ENCODE results near the gene COL25A1.
"Not testable (repeated sequence)": the region's sequence is repeated elsewhere in the genome, so short reads cannot be mapped to it uniquely, and the experiment has no call there.

Gene COL25A1

DNA sequence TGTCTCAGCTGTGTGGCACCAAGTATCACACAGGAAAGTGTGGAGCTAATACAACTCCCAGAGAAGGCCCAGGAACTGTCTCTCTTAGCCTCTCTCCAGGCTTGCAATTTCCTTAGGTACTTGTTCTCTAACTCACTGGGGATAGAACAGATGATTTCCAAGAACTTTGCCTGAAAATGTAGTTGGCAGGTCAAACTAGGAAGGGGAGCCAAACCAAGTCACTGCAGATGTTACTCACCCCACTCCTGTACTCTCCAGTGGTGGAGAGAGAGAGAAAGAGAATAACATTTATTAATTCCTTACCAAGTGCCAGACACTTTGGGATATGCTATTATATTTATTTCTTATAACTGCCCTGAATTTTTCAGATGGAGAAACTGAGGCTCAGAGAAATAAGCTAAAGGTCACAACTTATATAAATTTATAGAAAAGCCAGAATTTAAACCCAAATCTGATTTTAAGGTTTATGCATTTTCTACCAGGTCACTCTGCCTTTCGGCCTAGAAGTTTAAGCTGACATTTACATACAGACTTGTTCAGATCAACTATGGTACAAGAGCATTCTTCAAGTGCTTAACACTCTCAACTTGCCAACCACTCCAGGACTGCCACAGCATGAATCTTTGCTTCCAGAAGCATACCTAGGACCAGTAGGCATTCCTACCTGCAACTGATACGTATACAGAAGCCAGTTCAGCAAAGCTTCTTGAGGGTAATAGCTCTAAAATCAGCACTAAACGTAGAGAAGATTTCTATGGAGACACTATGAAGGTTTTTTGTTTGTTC, 291.0 kb downstream of the COL25A1 start:
- peak; percentile 27 for DNase-seq (ENCODE audit: low spot score)

DNA sequence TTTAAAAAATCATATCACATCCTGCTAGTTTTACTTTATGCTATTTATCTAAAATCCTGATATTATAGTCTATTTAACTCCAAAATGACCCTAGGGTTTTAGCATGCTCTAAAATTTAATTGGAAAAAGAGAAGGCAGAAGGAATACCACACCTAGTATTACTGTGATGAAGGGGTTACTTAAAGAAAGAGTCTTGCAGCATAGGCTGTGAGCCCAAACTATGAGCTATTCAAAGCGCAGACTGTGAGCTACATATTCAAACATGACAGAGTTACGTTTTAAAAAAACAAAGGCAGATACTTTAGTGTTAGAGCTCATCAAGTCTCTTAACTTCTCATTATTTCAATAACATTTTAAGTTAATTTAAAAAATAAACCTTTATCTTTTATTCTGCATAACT, 291.9 kb downstream of the COL25A1 start:
- DNase-seq (ENCODE audit: low spot score) = no peak

DNA sequence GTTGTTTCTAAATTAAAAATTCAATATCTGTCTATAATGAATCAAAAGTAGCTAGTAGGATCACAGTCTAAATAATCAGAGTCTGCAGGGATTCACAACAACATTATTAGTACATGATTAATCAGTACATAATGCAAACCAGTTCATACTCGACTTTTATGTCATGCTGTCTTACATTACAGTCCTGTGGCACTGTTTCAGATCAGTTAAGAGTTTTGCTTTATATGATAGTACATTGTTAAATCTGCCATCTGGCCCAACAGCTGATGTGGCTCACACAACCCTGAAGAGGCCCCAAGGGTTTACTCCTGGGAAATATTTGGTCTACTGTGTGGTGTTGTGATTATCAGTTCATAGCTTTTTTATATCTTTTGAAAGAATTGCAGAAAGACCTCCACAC, 292.5 kb downstream of the COL25A1 start:
- peak; percentile 39 for DNase-seq (ENCODE audit: low spot score)

DNA sequence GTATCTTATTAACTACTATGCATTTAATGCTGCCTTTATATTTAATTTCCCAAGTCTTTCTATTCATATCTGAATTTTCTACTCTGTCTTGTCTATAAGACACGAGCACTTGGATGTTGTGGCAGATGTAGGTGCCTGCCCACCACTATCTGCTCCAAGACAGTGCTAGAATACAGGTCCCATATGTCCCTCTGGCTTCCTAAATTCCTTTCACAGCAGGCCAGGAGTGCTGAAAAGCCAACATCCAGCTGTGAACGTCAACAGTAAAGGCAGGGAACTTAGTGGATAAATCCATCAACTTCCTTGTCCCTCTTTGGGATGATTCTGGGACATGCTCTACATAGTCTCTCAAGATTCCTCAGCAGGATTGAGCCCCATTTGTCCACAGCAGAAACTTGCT, 294.5 kb downstream of the COL25A1 start:
- DNase-seq (ENCODE audit: low spot score) = no peak

DNA sequence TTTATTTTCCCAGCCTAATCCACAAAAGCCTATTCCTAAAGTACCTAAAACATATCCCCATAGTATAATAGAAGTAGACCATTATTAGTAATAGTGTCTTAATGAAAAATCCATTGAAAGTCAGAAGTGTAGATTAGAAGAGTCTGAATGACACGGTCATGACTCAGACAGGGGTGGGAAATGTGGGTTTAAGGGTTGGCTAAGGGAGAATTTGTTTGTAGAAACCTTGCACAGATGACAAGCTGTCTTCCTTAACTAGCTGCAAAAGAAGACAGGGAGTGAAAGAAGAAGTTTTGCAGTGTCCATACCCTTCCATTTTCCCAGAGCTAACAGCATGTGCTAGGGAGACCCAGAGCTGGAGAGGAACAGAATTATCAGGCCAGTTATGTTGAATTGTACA, 296.9 kb downstream of the COL25A1 start:
- peak; percentile 23 for DNase-seq (ENCODE audit: low spot score)

DNA sequence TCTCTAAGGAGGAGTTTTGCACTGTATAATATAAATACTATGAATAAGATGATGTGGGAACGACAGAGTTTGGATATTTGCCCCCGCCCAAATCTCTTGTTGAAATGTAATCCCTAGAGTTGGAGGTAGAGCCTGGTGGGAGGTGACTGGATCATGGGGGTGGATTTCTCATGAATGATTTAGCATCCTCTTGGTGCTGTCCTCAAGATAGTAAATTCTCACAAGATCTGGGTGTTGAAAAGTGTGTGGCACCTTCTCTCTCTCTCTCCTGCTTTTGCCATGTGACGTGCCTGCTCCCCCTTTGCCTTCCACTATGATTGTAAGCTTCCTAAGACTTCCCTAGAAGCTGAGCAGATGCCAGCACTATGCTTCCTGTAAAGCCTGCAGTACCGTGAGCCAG, 298.0 kb downstream of the COL25A1 start:
- DNase-seq (ENCODE audit: low spot score) = no peak

DNA sequence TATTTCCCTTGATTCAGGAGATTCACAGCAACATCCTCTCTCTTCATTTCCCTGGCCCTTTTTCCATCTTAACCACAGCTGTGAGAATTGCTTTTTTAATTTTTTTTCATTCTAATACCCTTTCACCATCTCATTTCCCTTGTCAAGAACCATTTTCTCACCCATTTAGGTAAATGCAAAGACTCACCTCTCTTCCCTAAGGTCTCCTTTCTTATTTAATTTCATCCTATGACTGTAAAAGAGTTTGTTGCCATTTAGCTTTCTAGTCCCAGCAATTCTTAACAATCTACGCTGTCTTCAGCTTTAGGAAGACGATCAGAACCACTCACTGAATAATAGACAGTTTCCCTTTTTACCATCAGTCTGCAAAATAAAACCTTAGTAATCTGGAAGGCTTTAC, 298.5 kb downstream of the COL25A1 start:
- no peak for DNase-seq (ENCODE audit: low spot score)

DNA sequence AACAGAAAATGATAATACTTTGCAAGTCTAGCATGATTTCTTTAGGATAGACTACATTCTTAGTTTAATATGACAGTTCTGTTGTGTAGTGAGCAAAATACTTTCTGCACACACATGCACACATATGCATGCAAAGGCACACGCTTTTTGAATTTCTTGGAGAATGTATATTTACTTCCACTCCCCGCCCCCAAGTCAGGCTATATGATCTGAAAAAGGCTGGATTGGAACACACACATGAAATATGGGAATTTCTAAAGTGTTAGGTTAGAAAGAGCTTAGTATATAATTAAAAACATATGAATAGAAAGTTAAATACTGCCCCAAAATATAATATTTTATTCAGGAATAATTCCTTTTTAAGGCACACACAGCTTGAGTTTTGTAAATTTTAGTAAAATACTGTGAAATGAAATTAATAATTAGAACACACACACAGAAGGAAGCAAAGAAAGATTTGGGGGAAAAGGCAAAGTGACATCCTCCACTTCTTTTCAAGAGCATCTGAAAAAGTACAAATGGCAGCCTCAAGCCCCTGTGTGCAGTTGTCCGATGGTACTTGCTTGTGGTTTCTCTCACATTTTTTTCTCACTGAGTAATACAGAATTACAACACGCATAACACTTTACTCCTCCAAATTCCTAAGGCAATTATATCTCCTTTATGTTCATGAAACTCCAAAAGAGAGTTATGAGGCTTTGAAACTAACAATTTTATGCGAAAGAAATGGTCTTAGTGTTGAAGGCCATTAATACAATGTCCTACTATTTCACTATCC, 310.7 kb downstream of the COL25A1 start:
- peak; percentile 78 for DNase-seq (ENCODE audit: low spot score)

DNA sequence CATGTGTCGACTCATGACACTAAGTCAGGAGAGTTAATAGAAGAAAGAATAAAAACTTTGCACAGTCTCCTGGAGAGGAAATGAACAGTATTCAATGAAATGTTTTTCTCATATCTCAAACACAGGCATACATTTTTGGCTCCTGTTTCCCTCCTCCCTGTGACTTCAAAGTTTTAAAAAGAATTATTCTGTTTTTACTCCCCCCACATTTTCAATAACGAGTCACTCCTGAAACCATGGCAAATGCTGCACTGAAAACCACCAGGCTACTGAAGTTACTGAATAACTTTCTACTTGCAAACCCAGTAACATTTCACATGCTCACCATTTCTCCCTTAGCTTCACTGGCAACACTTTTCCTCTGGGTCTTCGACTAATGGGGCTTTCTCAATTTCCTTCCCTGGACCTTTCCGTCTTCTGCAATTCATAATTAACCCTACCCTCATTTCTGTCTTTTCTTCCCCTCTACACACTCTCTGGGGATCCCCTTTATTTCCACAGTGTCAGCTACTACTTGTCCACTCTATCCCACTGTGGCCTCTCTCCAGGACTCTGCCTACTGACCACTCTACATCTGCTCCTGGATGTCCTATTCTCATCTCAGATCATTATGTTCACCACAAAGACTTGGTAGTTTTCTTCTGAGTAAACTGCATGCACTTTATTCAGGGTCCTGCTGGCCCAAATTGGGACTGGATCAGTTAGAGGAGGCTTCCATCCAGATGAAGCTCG, 313.8 kb downstream of the COL25A1 start:
- peak; percentile 12 for DNase-seq (ENCODE audit: low spot score)

DNA sequence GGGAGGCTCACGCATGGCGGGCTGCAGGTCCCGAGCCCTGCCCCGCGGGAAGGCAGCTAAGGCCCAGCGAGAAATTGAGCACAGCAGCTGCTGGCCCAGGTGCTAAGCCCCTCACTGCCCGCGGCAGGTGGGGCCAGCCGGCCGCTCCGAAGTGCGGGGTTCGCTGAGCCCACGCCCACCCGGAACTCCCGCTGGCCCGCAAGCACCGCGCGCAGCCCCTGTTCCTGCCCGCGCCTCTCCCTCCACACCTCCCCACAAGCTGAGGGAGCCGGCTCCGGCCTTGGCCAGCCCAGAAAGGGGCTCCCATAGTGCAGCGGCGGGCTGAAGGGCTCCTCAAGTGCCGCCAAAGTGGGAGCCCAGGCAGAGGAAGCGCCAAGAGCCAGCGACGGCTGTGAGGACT, 318.0 kb downstream of the COL25A1 start:
- DNase-seq (ENCODE audit: low spot score) = not testable (repeated sequence)

DNA sequence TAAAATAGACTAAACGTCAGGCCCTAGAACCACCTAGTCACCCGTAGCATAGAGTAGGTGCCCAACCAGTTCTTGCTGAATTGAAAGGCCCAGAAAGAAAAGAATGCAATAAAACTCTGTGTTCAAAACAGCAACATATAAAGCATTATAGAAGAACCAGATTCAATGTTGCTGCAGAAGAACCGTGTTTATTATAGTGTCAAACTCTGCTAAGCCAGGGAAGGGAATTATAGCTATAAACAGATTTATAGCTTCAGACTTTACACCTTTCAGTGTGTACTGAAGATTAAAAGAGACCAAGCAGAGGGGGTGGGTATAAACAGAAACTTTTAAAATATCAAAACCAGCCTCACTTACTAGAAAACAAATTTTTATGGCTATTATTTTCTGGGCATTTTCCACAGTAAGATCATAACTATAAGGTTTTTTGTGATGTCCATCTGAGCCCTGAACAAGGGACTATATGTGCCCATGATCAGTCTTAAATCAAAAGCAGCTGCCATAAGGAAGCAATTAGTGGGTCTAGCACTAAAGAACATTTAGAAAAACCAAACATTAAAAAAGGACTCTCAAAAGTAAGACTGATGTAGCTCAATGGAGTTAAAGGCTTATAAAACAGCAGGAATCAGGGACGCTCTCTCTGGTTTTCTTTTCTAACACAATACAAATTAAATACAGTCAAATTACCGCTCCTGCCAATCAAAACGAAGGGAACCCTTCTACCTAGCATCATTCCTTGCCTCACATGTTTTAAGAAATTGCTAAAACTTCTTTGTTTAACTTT, 319.9 kb downstream of the COL25A1 start:
- DNase-seq (ENCODE audit: low spot score) = no peak

DNA sequence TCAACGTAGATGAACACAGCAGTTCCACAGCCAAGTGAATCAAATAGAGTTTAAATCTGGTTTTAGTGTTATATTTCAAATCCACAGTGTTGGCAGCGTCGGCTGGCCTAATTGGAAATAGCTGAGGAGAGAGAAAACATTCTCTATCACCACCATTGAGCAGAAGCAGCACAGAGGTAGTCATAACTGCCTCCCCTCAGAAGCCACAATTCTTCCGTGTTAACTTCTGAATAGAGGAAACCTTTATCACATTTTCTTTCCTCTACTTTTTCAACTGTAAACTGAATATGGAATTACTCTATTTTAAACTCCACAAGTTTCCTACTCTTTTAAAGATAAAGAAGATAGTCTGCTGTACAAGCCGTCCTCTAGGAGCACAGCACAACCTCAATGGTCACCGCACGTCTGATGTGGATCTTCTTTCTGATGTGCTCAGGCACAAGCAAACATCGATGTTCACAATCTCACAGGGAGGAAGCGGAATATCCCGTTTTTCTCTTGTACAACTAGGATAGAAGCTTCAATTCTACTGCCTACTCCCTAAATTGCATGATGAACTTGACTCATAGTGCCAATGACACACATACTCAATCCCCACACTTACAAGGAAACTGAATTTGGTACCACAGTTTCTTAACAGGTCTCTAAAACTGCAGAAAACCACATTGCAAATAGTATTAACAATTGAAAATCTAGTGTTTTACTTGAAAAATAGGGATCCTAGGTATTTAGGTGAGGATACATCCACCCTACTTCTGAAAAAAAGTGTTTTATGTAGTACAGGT, 321.8 kb downstream of the COL25A1 start:
- DNase-seq (ENCODE audit: low spot score) = no peak

DNA sequence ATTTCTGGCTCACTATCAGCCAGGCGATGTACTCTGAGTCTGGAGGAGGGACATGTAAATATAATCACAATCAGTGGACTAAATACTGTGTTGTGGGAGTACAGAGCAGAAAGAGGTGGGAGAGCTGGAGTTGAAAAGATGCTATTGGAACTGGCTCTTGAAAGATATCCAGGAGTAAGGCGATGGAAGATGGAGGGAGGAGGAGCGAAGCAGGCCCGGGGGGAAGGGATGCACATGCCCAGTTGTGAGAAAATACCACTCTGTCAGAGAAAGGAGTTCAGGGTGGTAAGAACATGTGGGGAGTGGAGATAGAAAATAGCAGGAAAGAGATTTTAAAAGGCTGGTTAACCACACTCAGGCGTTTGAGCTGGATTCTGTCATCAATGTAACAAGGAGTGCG, 322.7 kb downstream of the COL25A1 start:
- DNase-seq (ENCODE audit: low spot score) = no peak

DNA sequence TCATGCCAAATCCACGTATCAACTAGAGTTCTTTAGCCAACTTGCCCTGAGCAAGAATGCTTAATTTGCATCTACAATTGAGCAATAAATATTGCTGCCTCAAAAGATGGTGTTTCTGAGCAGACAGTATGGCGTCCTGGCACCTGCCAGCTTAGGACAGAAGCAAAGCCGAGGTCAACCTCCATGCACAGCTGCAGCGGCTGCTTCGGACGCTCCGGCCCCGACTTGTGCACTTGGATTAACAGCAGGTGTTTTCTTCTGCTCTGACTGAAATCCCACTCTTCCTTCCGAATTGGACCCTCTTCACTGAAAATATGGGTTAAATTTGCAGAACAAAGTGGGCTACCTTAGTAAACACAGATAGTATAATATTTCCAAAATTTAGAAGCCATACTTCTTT, 324.4 kb downstream of the COL25A1 start:
- no peak for DNase-seq (ENCODE audit: low spot score)

DNA sequence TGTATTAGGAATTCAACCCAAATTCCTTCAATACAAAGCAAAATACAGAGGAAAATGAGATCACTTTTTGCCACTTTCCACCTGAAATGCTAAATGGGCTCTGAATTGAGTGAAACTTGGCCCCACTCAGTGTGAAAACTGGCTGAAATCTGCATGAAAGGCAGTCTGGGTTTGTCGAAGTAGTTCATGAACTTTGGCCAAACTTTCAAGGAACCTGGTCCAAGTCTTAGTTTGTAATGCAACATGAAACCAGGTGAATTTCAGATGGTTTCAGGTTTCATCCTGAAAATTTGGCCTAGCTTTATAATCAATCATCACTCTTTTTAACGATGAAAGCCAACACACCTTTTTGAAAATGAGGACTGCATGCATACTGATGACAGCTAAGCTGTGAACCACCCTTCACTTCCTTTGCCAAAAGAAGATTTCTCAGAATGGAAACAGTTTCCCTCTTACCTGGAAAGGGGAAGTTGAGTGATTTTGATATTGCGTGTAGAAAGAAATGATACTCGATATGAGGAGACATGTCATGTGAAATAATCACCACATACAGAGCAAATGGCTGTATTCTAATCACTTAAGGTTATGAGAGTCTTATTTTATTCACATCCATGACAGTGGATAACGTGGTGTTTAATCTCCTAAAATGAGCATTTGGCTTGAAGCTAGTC, 329.7 kb downstream of the COL25A1 start:
- no peak for DNase-seq (ENCODE audit: low spot score)

DNA sequence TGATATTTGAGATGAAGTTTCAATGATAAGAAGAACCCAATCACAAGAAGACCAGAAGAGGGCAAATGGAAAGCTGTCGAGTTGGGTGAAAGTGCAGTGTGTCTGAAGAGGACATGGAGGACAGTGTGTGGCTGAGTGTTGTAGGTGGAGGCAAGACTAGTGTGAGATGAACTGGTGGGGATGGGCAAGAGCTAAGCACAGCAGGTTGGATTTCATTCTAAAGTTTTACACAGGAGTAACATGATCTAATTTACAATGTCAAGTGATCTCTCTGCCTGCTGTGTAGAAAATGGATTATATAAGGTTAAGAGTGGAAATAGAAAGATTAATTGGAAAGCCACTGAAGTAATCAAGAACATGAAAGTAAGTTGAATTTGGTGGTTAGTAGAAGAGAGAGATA, 331.0 kb downstream of the COL25A1 start:
- DNase-seq (ENCODE audit: low spot score) = no peak

DNA sequence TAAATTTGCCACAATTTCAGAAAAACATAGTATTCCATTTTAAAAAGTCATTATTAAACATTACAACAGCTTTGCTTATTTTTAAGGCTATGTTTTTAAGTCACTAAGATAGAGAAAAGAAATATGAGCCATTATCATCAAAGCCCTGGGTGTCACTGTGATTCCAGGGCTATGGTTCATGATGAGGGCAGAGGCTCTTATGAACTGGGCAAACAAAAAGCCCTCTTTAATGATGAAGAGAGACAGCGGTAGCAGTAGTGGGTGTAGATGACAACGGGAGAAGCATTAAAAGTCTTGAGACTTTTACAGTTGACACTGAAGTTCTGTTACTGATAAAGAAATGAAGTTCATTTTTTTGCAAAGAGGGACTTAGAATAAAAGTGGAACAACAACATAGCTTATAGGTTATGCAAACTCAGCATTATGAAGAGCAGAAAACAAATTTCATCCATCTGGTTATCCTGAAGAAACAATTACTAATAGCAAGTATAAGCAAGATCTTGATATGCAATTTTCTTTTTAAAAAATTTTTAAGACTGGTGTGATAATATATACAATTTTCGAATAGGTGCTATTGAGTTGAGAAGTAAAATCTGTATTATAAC, 336.9 kb downstream of the COL25A1 start:
- no peak for DNase-seq (ENCODE audit: low spot score)

DNA sequence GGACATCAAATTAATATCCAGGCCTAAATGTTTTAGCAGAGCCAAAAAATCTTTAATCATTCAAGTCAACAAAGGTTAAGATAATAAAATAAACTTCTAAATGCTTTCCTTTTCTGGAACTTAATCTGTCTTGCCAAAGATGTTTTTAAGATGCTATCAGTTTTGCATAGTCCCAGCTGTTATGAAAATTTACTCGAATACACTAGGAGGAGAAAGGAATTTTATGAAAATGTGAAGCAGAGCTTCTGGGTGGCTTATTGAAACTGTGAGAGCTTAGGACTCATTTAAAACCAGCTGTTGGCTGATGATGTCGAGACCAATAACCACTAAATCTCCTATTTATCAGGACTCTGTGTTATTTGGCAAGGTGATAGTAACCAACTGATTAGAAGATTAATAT, 337.4 kb downstream of the COL25A1 start:
- DNase-seq (ENCODE audit: low spot score) = no peak

DNA sequence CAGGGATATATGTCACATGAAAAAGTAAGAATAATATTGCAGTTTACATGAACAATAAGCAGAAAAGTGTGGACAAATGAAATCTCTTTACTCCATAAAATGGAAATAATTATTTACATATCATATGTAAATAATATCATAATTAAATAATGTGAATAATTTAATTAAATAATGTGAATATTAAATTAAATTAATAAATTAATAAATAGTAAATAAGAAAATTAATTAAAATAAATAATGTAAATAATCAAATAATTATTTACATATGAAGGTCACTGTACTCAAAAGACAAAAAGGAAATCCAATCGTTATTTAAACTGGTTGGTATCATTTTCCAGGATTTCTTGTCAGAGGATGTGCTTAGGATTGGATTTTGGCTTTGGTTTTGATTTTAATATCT, 338.5 kb downstream of the COL25A1 start:
- DNase-seq (ENCODE audit: low spot score) = no peak

DNA sequence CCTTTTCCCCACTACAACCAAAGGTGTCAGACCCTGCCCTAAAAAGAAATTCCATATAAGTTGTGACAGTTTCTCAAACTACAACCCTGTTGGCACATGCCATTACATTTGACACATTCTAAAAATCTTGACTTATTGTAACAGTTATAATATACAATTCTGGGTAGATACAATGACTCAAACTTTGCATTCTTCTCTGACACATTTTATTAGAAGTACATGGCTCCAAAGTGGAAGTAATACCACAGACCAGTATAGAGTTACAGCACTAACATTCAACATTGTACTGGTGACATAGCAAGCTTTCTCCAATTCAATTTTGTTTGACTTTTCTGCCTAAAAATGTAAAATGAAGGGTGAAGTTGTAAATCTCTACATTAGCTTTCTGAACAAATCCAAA, 343.0 kb downstream of the COL25A1 start:
- no peak for DNase-seq (ENCODE audit: low spot score)

Measured in GM03348 (cell line).